Measurements from ENCODE around the gene ISYNA1.
A peak's percentile ranks its signal among the peaks of the same experiment; 100 is the strongest.
"Not testable (repeated sequence)": the region's sequence is repeated elsewhere in the genome, so short reads cannot be mapped to it uniquely, and the experiment has no call there.

Gene ISYNA1

DNA sequence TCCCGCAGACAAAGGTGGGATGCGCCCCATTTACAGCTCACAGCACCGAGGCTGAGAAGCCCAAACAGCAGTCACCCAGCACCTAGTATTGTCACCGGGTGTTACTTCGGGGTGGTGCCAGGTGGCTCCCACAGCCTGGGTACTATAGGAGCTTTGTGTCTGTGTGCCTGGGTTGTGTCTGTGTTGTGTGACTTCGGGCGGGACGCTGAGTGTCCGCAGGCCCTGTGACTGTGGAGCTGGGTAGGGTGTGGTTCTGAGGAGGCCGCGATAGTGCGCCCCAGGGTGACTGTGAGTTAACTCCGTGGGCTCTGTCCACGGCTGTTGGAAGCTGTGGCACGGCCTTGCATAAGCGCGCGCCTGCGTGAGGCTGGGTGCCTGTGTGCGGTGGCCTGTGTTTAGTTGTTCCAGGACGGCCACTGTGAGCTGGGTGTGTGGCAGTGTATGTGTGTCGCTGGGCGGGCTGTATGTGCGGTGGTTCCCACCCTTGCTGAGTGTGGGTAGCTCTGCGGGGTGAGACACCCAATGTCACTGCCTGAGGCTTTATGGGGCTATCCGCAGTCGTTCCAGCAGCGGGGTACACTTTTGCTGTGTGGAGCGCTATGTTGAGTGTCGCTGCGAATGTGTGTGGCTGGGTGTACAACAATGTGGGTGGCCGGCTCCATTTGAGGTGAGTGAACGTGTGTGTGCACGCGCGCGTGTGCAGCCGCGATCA lies 19.3 kb downstream of the ISYNA1 start:
- peak in 1 of 2 experiments; percentile 66 for DNase-seq

DNA sequence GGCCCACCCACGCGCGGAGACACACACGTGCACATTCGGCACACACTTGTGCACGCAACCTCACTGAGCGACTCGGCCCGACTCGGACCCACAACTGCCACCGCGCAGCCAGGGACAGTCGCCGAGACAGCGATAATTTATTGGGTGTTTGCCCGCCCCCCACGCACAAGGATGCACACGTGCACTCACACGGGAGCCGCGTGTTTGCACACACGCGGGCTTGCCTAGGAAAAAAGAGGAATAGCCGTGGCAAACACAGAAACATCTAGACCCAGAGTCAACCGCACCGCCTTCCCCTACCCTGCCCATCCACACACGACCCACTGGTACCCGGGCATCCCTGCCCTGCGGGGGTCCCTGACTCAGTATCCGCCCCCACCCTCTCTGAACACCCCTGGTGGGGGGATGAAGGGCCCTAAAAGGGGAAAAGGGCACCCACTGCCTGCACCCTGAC lies 19.9 kb downstream of the ISYNA1 start:
- DNase-seq = peak in 1 of 2 experiments; percentile 60

DNA sequence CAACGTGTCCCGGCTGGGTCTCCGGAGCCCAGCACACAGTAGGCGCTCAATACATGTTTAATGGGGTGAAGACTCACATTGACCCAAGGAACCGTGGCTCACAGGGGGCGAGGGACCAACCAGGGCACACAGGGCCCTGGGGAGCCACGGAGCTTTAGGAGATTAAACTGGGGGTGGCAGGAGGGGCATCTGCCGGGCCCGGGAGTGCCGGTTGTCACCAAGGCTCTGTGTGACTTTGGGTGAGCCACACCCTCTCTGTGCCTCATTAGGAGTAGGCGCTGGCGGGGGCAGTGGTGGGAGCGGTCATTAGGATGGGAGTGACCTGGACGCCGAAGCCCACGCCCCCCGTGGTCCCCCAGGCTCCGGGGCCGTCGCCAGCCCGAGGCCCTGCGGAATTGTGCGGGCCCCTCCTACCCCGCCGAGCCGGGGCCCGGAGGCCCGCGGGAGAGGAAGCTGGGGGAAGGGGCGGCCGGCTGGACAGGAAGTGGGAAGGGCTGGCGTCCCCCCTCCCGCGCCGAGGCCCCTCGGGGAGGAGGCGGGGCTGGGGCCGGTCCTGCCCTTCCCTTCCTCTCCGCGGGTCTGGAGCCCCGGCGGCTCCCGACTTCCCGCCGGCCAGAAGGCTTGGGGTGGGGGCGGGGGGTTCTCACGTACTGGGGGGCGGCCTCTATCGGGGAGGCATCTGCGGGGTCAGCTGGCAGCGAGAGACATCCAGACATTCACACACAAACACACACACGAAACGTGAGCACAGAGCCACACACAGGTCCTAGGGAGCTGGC lies 20.5 kb downstream of the ISYNA1 start:
- no peak for DNase-seq

DNA sequence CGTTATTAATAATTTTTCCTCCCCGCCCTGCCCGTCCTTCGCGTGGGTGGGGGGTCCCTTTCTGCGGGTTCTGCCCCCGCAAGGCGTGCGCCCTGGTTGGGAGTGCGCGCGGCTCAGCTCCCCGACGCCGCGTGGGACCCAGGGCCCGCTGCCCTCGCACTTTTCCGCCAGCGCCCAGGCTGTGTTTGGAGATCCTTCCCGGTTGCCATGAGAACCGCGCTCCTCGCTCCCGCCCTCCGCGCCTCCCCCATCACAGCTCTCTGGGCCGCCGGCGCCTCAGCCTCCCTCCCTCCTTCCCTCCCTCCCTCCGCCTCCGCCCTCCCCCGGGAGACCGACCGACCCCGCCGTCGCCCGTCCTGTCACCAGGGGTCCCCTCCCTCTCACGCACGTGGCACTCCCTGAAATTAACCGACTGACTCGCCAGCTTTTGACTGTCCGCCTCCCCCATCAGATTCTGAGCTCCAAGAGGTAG lies 21.1 kb downstream of the ISYNA1 start:
- peak; percentile 63 to 73 for DNase-seq

DNA sequence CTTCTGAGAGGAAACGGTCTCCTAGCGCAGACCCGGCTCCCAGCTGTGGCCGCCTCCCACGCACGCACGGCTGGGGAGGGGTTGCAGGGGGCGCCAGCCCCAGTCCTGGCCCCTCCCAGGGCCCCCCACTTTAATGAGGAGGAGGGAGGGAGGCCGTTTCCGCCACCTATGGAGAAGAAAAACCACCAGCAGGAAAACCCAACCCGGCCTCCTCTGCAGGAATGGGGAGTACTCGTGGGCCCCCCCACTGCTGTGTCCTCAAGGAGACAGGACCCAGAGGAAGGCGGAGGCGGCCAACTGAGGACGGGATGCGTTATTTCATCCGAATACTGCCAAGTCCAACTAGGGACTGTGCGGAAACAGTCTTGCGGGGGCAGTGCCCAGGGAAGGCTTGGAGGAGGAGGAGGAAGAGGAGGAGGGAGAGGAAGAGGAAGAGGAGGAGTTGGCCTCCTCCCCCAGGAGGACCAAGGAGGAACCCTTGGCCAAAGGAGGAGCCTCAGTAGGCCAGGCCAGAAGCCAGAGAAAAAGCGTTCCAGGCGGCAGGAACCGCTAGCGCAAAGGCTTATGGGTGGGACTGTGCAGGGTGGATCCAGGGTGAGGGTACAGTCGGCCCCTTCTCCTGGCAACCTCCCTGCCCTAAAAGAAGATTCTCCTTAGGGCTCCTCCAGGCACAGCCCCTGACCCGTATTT lies 22.6 kb downstream of the ISYNA1 start:
- DNase-seq = no peak

DNA sequence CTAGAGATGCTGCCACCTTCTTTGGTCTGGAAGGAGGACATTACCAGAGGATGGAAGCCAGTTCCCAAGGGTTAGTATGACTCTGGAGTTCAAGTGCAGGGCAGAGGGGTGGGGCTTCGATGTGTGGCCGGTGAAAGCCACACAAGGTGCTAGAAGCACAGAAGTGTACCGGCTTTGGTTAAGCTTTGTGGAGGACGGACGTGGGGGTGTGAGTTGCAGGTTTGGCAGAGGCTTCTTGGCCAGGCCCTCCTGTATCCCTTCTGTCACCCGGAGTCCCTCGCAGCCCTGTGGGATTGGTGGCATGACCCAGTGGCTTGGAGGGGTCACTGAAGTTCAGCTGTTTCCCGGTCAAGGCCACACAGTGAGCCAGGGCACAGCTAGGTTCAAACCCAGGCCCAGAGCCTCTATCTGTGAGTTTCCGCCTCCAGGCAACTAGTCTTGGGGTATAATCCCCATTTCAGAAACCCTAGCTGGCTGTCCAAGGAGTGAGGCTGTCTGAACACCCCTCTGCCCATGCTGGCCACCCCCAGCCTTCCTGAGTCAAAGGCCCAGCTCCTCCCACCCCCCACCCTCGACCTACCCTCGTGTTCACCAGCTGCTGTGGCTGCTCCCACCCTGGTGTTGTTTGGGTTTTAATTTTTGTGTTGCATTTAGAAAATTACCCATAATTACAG lies 23.3 kb downstream of the ISYNA1 start:
- DNase-seq = no peak

DNA sequence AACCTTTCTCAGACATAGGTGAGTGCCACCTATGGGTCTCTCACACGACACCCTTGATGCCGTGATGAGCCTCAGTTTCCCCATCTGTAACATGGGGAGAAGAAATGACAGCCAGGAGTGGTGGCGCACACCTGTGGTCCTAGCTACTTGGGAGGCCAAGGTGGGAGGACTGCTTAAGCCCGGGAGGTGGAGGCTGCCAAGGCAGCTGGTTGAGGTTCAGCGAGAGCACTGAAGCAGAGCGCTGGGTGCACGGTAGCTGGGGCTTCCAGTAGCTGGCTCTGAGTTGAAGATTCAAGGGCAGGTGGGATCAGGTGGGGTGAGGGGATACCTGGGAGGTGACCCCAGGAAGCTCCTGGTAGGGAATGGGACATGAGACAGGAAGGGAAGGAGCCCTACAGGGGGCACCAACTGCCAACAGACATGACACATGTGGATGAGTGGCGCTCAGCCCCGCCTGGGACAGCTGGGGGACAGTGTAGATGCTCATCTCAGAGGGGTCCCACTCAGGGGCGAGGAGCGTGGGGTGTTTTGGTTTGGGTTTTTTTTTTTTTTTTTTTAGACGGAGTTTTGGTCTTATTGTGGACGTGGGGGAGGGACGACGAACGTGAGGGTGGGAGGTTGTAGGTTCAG lies 25.2 kb downstream of the ISYNA1 start:
- no peak for DNase-seq

DNA sequence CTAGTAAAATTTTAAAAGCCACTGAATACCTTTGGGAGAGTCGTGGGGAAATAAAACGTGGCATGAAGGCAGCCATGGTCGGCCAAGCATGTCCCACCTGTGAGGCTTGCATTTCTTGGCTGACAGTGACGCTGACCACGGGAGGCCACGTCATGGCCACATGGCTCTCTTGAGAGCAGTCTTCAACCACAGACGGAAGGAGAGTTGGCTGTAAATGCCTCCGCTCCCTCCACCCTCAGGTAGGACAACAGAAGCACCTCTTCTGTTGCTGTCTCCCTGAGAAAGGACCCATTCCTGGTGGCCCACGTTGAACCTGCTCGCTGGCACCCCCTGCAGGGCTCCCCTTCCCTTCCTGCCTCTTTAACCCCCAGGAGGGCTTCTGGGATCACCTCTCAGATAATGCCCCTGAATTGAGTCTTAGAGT lies 29.9 kb downstream of the ISYNA1 start:
- peak; percentile 51 to 59 for DNase-seq

DNA sequence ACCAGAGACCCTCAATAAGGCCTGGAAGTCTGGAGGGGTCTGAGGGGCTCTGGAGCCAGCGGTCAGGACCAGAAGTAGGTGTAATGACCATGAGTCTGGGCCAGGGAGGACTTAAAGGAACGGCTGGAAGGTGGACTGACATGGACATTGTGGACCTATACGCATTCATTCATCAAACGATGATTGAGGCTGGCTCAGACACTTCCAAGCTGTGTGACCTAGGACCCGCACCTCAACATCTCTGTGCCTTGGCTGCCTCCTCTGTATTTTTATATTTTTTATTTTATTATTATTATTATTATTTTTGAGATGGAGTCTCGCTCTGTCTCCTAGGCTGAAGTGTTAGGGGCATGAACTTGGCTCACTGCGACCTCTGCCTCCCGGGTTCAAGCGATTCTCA lies 31.2 kb downstream of the ISYNA1 start:
- no peak for DNase-seq

DNA sequence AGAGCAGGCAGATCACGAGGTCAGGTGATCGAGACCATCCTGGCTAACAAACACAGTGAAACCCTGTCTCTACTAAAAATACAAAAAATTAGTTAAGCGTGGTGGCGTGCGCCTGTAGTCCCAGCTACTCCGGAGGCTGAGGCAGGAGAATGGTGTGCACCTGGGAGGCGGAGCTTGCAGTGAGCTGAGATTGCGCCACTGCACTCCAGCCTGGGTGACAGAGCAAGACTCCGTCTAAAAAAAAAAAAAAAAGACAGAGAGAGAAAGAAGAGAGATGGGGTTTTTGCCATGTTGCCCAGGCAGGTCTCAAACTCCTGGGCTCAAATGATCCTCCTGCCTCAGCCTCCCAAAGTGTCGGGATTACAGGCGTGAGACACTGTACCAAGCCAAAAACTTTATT lies 32.2 kb downstream of the ISYNA1 start:
- DNase-seq = not testable (repeated sequence)

DNA sequence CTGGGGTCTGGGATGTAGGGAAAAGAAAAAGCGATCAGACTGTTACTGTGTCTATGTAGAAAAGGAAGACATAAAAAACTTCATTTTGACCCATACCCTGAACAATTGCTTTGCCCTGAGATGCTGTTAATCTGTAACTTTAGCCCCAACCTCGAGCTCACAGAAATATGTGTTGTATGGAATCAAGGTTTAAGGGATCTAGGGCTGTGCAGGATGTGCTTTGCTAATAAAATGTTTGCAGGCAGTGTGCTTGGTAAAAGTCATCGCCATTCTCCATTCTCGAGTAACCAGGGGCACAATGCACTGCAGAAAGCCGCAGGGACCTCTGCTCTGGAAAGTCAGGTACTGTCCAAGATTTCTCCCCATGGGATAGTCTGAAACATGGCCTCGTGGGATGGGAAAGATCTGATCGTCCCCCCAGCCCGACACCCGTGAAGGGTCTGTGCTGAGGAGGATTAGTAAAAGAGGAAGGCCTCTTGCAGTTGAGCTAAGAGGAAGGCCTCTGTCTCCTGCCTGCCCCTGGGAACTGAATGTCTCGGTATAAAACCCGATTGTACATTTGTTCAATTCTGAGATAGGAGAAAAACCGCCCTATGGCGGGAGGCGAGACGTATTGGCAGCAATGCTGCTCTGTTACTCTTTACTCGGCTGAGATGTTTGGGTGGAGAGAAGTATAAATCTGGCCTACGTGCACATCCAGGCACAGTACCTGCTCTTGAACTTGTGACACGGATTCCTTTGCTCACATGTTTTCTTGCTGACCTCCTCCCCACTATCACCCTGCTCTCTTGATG lies 35.3 kb downstream of the ISYNA1 start:
- not testable (repeated sequence) for DNase-seq

DNA sequence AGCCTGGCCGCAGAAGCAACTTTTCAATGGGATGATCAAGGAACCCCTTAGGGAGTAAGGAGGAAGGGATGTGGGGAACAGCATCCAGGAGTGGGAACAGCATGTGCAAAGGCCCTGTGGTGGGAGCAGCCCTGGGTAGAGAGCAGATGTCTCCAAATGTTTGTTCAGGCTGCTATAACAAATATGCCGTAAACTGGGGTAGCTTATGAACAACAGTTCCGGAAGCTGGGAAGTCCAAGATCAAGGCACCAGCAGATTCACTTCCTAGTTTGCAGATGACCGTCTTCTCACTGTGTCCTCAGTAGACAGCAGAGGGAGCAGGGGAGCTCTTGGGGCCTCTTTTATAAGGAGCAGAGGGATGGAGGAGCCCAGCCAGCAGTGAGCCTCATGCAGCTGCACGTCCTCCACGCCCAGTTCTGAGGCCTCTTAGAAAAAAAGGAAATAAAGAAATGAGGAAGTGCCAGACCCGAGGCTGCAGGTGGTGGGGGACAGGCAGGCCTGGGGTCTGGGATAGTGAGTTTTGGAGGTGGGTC lies 36.3 kb downstream of the ISYNA1 start:
- no peak for DNase-seq

DNA sequence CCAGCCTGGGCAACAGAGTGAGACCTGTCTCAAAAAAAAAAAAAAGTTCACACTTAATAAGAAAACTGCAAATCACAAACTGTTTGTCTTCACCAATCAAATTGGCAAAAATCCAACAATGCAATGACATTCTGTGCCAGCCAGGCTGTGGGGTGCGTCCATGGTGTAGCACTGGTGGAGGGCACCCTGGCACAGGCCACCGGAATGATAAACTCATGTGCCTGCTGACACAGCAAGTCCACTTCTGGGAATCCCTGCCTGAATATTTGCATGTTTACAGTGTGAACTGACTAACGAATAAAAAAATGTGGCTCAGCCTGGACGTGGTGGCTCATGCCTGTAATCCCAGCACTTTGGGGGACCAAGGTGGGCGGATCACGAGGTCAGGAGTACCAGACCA lies 38.9 kb downstream of the ISYNA1 start:
- DNase-seq = no peak

DNA sequence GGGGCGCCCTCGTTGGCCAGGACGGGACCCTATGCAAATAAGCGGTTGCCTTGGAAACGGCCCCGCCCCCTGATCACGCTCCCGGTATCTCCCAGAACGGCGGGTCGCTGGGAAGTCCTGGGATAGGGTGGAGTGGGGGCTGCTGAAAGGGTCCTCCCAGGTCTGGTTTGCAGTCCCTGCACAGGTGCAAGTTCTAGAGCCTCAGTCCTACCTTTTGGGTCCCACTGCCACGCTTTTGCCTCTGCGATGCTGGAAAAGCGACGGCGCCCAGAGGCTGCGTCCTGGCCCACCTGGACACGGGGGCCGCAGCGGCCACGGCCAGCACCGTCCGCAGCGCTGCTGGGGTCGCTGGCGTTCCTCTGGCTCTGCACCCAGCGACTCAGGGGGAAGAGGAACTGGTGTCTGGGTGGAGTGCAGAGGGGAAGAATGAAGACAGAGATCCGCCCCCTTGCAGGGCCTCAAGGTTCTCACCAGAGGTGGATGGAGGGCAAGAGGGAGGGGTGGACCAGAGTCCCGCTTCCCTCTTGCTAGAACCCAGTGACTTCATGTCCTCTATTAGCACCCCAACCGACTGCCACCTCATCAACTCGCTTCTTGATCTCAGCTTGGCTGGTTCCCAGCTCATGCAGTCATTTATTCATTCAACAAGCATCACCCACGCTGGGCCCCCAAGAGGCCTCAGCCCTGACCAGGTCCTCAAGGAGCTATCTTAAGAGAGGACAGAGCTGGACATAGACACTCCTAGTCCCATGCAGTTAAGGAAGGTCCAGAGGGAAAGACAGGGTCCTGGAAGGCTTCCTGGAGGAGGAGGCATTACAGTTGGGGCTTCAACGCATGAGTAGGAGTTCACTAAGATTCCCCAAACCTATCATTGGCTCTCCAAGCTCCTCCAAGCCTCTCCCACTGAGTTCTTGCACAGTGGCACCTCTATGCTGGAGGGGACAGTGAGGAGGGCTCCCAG lies 40.4 kb downstream of the ISYNA1 start, which contains the start of gene LRRC25:
Gene LRRC25, minus strand, starts transcription at position 381 of the 961 bp plus-strand sequence. CDS start 659 bp downstream, outside the sequence.
- DNase-seq = no peak

DNA sequence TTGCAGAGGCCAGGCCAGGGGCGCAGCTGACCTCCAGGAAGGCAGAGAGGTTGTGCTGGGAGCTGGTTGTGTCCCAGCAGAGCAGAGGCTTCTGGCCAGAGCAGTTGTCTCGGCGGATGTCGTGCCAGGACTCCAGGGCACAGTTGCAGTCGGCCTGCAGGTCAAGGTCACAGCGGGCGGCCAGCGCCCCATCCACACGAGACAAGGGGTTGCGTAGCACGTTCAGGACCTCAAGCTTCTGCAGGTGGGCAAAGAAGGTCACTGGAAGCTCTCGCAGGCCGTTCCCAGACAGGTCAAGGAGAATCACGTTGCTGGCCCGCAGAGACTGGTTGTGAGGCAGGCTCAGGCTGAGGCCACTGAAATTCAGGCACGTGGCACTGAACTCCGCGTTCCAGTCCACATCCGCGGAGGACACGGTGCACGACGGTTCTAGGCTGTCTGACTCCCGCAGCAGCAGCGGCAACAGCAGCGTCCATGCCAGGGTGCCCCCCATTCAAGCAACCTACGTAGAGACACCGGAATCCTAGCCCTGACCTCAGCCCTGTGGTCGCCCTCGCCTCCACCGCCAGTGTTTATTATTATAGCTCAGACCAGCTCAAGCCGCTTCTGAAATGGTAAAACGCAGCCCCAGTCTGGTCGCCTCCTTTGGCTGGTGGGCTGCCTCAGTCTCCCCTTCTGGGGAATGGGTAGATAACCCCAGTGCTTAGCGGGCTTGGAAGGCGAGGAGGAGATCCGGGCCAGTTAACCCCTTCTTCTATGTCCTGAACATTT lies 41.3 kb downstream of the ISYNA1 start:
- no peak for DNase-seq

DNA sequence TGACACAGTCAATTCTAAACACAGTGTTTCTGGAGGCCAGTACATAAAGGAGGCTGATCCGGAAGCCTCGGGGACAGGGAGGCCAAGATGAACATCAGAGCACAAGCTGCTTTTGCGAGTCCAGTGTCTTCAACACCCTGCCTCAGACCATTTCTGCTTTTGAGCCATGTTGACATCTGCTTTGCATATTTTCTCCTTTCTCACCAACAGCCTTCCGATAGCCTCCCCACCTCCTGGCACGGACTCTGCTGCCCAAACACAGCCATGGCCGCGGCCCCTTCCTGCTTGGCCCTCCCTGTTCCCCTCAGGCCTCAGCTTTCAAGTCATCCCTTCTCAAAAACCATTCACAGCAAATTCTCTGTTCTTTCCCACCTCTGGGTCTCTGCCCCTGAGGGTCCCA lies 44.1 kb downstream of the ISYNA1 start:
- no peak for DNase-seq

DNA sequence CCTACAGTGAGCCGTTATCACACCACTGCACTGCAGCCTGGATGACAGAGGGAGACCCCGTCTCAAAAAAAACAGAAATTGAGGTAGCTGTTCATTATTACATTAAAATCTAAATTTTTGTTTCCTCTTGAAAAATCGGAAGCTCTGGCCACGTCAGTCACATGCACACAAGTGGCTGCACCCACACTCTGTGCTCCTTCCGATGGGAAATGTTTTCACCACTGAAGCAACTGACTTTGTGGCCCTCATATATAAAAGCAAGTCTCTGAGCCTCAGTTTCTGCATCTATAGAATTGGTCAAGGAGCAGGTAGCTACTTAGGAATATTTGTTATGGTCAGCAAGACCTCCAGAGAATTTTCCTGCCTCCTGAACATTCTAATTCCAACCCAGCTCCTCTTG lies 45.0 kb downstream of the ISYNA1 start:
- DNase-seq = no peak

DNA sequence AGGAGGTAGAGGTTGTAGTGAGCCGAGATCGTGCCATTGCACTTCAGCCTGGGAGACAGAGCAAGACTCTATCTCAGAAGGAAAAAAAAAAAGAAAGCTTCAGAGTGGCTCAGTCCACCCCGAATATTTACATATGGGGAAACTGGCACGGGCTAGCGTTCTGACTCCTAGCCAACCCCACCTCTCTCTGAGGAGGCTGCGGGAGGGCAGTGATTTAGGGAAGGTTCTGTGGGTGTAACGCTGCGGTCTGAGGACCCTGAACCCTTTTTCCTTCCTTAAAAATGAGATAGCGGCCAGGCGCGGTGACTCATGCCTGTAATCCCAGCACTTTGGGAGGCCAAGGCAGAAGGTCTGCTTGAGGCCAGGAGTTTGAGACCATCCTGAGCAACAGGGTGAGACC lies 45.5 kb downstream of the ISYNA1 start:
- DNase-seq = no peak

DNA sequence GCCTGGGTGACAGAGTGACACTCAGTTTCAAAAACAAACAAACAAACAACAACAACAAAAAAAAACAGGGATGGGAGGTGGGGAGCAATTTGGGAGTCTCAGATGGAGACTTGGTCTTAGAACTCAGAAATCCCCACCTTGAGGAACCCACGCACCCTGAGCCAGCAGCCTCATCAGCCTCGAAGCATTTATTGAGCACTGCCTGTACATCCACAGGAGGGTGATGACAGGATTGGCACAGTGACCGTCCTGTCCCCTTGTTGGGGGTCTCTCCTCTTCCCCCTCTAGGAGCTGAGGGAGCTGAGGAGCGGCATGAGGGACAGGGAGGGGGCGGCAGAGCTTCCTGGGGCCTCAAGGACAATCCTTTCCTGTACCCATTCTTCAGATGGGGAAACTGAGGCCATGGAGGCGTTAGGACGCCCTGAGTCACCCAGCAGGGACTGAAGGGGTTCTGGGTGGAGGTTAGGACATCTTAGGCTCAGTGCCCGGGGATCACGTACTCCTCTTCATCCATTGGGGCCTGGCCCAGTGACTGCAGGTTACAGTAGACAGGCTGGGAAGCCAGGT lies 46.3 kb downstream of the ISYNA1 start:
- DNase-seq = no peak
